GM12878 (cell line): ENCODE measurements around the gene TPM4. TPM values are rescaled to one million over a fixed set of nuclear protein-coding genes. Genes with fewer than 3 reads are reported as not detected.

Experiments used
- ATAC-seq: fragments of 200-7000 bp; cut with Tn5 transposase; 3 replicates; pipeline ENCODE4 v1.9.1; 2020; ENCODE audit warnings: mild to moderate bottlenecking, moderate library complexity
- BruUV-seq: library from RNA; stranded (reverse); fragments of 400-500 nt; replicated peaks from 2 replicates; lab custom pipeline; 2021; lab: Mats Ljungman, UMichigan
- CTCF ChIA-PET: fragments of 300-600 bp; sonication (Branson Sonifier 250); formaldehyde crosslinking; extraction: SDS; loops from one replicate; lab custom pipeline; 2021; ENCODE audit warnings: inconsistent platforms; lab: Yijun Ruan, JAX
- POLR2A ChIA-PET: fragments of 350-600 bp; formaldehyde crosslinking; extraction: SDS; loops from one replicate; lab custom pipeline; 2021; ENCODE audit warnings: inconsistent platforms; lab: Charles Lee
- RAD21 ChIA-PET: fragments of 300-600 bp; sonication (Branson Sonifier 250); formaldehyde crosslinking; loops from one replicate; lab custom pipeline; 2023; ENCODE audit warnings: antibody characterized with exemption; ENCODE audit not compliant: unreplicated experiment; lab: Charles Lee
- SMC1A ChIA-PET: fragments of 300-600 bp; sonication (Branson Sonifier 250); formaldehyde crosslinking; loops from one replicate; lab custom pipeline; 2023; ENCODE audit not compliant: unreplicated experiment, uncharacterized antibody; lab: Charles Lee
- DNase-seq: peaks from one replicate; pipeline ENCODE4 v3.0.0-alpha.2; 2011; ENCODE audit warnings: low read depth, low spot score
- FAIRE-seq: peaks from 3 replicates; lab custom pipeline; 2011; peaks lifted over from hg19 to GRCh38; lab: Jason Lieb, UNC
- H2AFZ ChIP-seq: 2 replicates; pipeline ENCODE4 v1.6.0; 2011; ENCODE audit warnings: low read depth, low read length, control low read depth; ENCODE audit not compliant: control insufficient read depth
- H3K27ac ChIP-seq: 2 replicates; pipeline ENCODE4 v1.5.1; 2011; ENCODE audit warnings: control low read depth; ENCODE audit not compliant: control insufficient read depth, insufficient read depth
- H3K27me3 ChIP-seq, 2 experiments: replicated peaks in 1 of 2; 2 replicates each; pipeline versions ENCODE4 v1.6.0 to v1.6.1; 2011; ENCODE audit warnings: low read length in 1 of 2; ENCODE audit not compliant: control insufficient read depth in 2 of 2, insufficient read depth in 2 of 2
- H3K36me3 ChIP-seq, 2 experiments: 2 replicates each; pipeline ENCODE4 v1.5.1; 2011; ENCODE audit warnings: low read length in 1 of 2; ENCODE audit not compliant: control insufficient read depth in 2 of 2, insufficient read depth in 2 of 2
- H3K4me1 ChIP-seq: 2 replicates; pipeline ENCODE4 v1.6.1; 2011; ENCODE audit warnings: mild to moderate bottlenecking, low read length, moderate library complexity, mixed read lengths; ENCODE audit not compliant: control insufficient read depth, insufficient read depth
- H3K4me2 ChIP-seq: 2 replicates; pipeline ENCODE4 v1.6.0; 2011; ENCODE audit warnings: control low read depth; ENCODE audit not compliant: control insufficient read depth, insufficient read depth
- H3K4me3 ChIP-seq: fragments of 200-600 bp; sonication (generic); 2 replicates; pipeline ENCODE4 v1.5.1; 2016
- H3K79me2 ChIP-seq: 2 replicates; pipeline ENCODE4 v1.6.0; 2011; ENCODE audit warnings: low read length; ENCODE audit not compliant: control insufficient read depth, insufficient read depth
- H3K9ac ChIP-seq: 2 replicates; pipeline ENCODE4 v1.8.0; 2011; ENCODE audit warnings: low read length, control low read depth, mixed read lengths; ENCODE audit not compliant: control insufficient read depth, insufficient read depth
- H3K9me3 ChIP-seq: replicated peaks from 3 replicates; pipeline ENCODE4 v1.5.1; 2011; ENCODE audit warnings: mild to moderate bottlenecking, low read length; ENCODE audit not compliant: control insufficient read depth, insufficient read depth
- H4K20me1 ChIP-seq: 2 replicates; pipeline ENCODE4 v1.6.0; 2011; ENCODE audit not compliant: control insufficient read depth, insufficient read depth
- BACH1 ChIP-seq: fragments of 450-650 bp; IDR thresholded peaks from 2 replicates; pipeline ENCODE4 v1.6.1; 2017; ENCODE audit warnings: mild to moderate bottlenecking, borderline replicate concordance
- BCL11A ChIP-seq: IDR thresholded peaks from 2 replicates; pipeline ENCODE4 v1.6.1; 2011; ENCODE audit warnings: low read depth, low read length
- HDGF ChIP-seq: fragments of 450-650 bp; IDR thresholded peaks from 2 replicates; pipeline ENCODE4 v1.6.1; 2016; ENCODE audit warnings: antibody characterized with exemption
- IRF4 ChIP-seq: IDR thresholded peaks from 2 replicates; pipeline ENCODE4 v1.6.1; 2011; ENCODE audit warnings: low read depth, low read length
- MLLT1 ChIP-seq: fragments of 450-650 bp; IDR thresholded peaks from 2 replicates; pipeline ENCODE4 v1.6.1; 2016; ENCODE audit warnings: mild to moderate bottlenecking
- PML ChIP-seq: IDR thresholded peaks from 2 replicates; pipeline ENCODE4 v1.6.1; 2012; ENCODE audit warnings: low read length, inconsistent platforms
- PRDM15 ChIP-seq: fragments of 450-650 bp; formaldehyde crosslinking; IDR thresholded peaks from 2 replicates; pipeline ENCODE4 v1.4.0; 2020; ENCODE audit warnings: mild to moderate bottlenecking, moderate library complexity
- SMARCA5 ChIP-seq: fragments of 450-650 bp; IDR thresholded peaks from 2 replicates; pipeline ENCODE4 v1.6.1; 2017; ENCODE audit warnings: mild to moderate bottlenecking
- SPI1 ChIP-seq: IDR thresholded peaks from 2 replicates; pipeline ENCODE4 v1.6.1; 2011; ENCODE audit warnings: low read depth, mild to moderate bottlenecking, low read length, moderate library complexity, borderline replicate concordance; ENCODE audit not compliant: insufficient read depth
- SRF ChIP-seq, 2 experiments: IDR thresholded peaks; 2 replicates each; pipeline ENCODE4 v1.6.1; 2011; ENCODE audit warnings: low read depth in 2 of 2, low read length in 2 of 2, mild to moderate bottlenecking in 1 of 2, moderate library complexity in 1 of 2
- TAF1 ChIP-seq: IDR thresholded peaks from 2 replicates; pipeline ENCODE4 v1.6.1; 2011; ENCODE audit warnings: mild to moderate bottlenecking, low read depth, low read length, borderline replicate concordance
- WGBS: methylation state at CpG from one replicate; pipeline ENCODE4 v1.1.6; 2016; ENCODE audit warnings: low lambda C conversion rate; ENCODE audit not compliant: insufficient replicate concordance, insufficient coverage; ENCODE audit errors: missing lambda C conversion rate; 5-methylcytosine and 5-hydroxymethylcytosine counted together
- in situ Hi-C: fragments of 300-500 bp; cut with MboI; formaldehyde crosslinking; loops from 9 replicates; pipeline ENCODE4 v1.14.3; 2018; ENCODE audit warnings: mixed read lengths
- intact Hi-C: fragments of 100-400 bp; cut with micrococcal nuclease; formaldehyde crosslinking; loops from one replicate; pipeline ENCODE4 v1.14.2; 2022; ENCODE audit not compliant: unreplicated experiment
- polyA plus RNA-seq, 11 experiments: library from polyadenylated mRNA; depleted of rRNA in 4 of 11; unstranded in 6 of 11; stranded (reverse) in 5 of 11; fragments of >200 nt; fragmentation: Nextera tagmentation in 4 of 11; fragmentation: Illumina TruSeq in 1 of 11; extraction: Ambion mirVana in 4 of 11; extraction: Trizol in 1 of 11; gene quantifications; 1 replicate in 1 of 11; 2 replicates in 10 of 11; pipeline versions ENCODE4 v1.2.1 to v1.2.3, GENCODE V29; 2011 to 2016; ENCODE audit warnings: inconsistent platforms in 2 of 11, missing spikeins in 2 of 11, low read depth in 1 of 11
- total RNA-seq, 4 experiments: library from RNA; depleted of rRNA in 3 of 4; stranded (reverse); fragments of >200 nt in 3 of 4; fragmentation: Illumina TruSeq in 1 of 4; extraction: Trizol in 1 of 4; gene quantifications; 2 replicates each; pipeline versions ENCODE4 v1.2.1 to v1.2.3, GENCODE V29; 2013 to 2021
- TF ChIP-seq, protein P1 (sequence below): fragments of 150-350 bp; IDR thresholded peaks from 2 replicates; pipeline ENCODE4 v1.6.1; 2016; ENCODE audit warnings: low read depth, low read length

Gene TPM4
- total and polyA plus RNA-seq, 10 of the 15 experiments (the other 5 are each of a cell fraction or from before 2014, with no cell fraction given): 183 to 620 (median 407) TPM

DNA sequence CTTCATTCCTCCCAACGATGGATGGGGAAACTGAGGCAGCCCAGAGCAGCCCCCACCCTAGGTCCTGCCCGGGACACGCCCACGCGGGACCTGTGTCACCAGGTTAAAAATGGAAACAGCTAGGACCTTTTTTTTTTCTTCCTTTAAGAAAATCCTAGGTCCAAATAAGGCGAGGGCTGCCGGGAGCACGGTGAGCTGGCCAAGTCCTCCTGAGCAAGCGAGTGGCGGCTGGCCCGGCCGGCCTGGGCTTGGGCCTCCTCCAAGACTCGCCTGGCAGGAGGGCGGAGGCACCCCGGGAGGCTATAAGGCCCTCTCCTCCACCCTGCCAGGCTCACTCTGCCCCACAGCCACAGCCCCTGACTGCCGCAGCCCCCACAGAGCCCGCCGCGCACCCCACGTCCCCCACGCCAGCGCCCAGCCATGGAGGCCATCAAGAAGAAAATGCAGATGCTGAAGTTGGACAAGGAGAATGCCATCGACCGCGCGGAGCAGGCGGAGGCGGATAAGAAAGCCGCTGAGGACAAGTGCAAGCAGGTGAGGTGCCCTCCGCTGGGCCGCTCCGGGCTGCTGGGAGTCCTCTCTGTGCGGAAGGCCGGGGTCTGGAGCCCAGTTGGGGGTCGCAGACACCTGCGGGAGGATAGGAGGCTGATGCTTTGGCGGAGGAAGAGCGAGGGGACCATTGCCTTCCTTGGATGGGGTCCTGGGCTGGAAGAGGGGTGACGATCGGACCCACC, 8.9 kb upstream of the TPM4 start:
- H3K27ac ChIP-seq: no peak overlapping the region
- intact Hi-C loops (no loop called here), in situ Hi-C loops (loop anchor here (5.0 kb wide), 1 partner anchor 115 kb away; no protein-coding TSS in a partner anchor)
- ChIA-PET CTCF (interaction anchor here (1.9 to 5.8 kb wide), 4 partner anchors 7 to 117 kb away, joined by 13 to 45 read pairs (median 23); partner anchors contain the start of genes FAM32A, RAB8A and TPM4), SMC1A (interaction anchor here (0.5 to 1.2 kb wide), 4 partner anchors 8 to 130 kb away, joined by 3 to 7 read pairs (median 4); partner anchors contain the start of genes AP1M1 and TPM4), RAD21 (no interaction called here), POLR2A (no interaction called here)
- no peaks in the 10 kb centered on the region for H3K36me3 ChIP-seq
- H3K9me3 ChIP-seq: peaks cover 2% of the 10 kb centered on the region; the same call in 2 of the 3 replicates
- H2AFZ ChIP-seq: no peak overlapping the region
- 87% methylated on average over 38 of the region's 40 CpGs for WGBS
- H3K79me2 ChIP-seq: no peaks in the 10 kb centered on the region
- no peak for ATAC-seq
- no peak overlapping the region for H3K4me3 ChIP-seq
- H3K9ac ChIP-seq: no peak overlapping the region
- no TSS peak for BruUV-seq
- peaks cover 21% of the 10 kb centered on the region for H3K4me1 ChIP-seq
- no peak for DNase-seq
- no peaks in the 10 kb centered on the region for H4K20me1 ChIP-seq
- no peak overlapping the region for H3K4me2 ChIP-seq
- H3K27me3 ChIP-seq: no peaks in the 10 kb centered on the region
- no peak for FAIRE-seq
- TF ChIP-seq SMARCA5 (no peak), PRDM15 (CRISPR knock-in tag) (no peak), PML (no peak), HDGF (no peak), TAF1 (no peak), IRF4 (no peak), BCL11A (no peak), SRF (IDR thresholded peaks at IDR 0.05; ENCODE audit: low read depth in 2 of 2, low read length in 2 of 2) (no peak), SPI1 (no peak), MLLT1 (no peak), BACH1 (no peak)
- TF ChIP-seq, protein P1, sequence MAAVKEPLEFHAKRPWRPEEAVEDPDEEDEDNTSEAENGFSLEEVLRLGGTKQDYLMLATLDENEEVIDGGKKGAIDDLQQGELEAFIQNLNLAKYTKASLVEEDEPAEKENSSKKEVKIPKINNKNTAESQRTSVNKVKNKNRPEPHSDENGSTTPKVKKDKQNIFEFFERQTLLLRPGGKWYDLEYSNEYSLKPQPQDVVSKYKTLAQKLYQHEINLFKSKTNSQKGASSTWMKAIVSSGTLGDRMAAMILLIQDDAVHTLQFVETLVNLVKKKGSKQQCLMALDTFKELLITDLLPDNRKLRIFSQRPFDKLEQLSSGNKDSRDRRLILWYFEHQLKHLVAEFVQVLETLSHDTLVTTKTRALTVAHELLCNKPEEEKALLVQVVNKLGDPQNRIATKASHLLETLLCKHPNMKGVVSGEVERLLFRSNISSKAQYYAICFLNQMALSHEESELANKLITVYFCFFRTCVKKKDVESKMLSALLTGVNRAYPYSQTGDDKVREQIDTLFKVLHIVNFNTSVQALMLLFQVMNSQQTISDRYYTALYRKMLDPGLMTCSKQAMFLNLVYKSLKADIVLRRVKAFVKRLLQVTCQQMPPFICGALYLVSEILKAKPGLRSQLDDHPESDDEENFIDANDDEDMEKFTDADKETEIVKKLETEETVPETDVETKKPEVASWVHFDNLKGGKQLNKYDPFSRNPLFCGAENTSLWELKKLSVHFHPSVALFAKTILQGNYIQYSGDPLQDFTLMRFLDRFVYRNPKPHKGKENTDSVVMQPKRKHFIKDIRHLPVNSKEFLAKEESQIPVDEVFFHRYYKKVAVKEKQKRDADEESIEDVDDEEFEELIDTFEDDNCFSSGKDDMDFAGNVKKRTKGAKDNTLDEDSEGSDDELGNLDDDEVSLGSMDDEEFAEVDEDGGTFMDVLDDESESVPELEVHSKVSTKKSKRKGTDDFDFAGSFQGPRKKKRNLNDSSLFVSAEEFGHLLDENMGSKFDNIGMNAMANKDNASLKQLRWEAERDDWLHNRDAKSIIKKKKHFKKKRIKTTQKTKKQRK: no peak
